Right ventricle myocardium superior (tissue), 1 donor: ENCODE results near the gene AFAP1. TPM values are rescaled to one million over a fixed set of nuclear protein-coding genes. Genes with fewer than 3 reads are reported as not detected.

Source experiments
- ATAC-seq: fragments of 200-7000 bp; cut with Tn5 transposase; one replicate; pipeline ENCODE4 v1.9.1; 2020; ENCODE audit warnings: mild to moderate bottlenecking; ENCODE audit not compliant: poor library complexity
- DNase-seq: peaks from one replicate; pipeline ENCODE4 v3.0.0-alpha.2; 2020
- intact Hi-C: fragments of 100-400 bp; cut with DNase I; formaldehyde crosslinking; loops from one replicate; pipeline ENCODE4 v1.11.2; 2022
- total RNA-seq: library from RNA; stranded (reverse); fragmentation: NEBNext Ultra II Directional; extraction: Animal tissue kit (Norgen Biotek cat#: 25700); gene quantifications from one replicate; pipeline ENCODE4 v1.2.1, GENCODE V29; 2021
- donor health status: DM: no; HTN: yes; CAD: no; lungs with severe emphysema.

Gene AFAP1
- total RNA-seq, 1 donor from 2014 or later: 6.2 TPM

GRCh38 chr4:7820031-7820818 lies 119.4 kb downstream of the AFAP1 start:
- intact Hi-C loops: no loop called here
- ATAC-seq: no peak
- no peak for DNase-seq

GRCh38 chr4:7819446-7819845 lies 120.2 kb downstream of the AFAP1 start:
- DNase-seq (no peak), ATAC-seq (no peak)
- intact Hi-C loops: no loop called here

- DNase-seq: no peak
- intact Hi-C loops: no loop called here
- peak; percentile 25 for ATAC-seq
Observed at GRCh38 chr4:7818399-7818911, 121.2 kb downstream of the AFAP1 start.

DNA sequence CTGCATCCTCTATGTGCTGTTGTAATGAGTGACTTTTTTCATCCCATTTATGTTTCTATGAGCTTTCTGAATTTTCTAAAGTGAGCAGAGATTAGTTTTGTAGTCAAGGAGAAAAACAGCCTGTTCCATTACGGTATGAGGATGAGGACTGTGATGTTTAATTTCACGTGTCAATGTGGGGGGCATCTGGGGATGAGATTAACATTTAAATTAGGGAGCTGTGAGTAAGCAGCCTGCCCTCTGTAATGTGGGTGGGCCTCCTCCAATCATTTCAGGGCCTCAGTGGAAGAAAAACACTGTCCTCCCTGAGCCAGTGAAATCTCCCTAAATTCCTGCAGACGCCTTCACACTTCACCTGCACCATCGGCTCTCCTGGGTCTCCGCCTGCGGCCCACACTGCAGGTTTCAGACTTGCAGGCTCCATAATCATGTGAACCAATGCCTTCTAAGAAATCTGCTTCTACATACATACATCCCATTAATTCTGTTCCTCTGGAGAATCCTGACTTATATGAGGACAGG lies 121.7 kb downstream of the AFAP1 start:
- no peak for ATAC-seq
- no peak for DNase-seq
- intact Hi-C loops: no loop called here

DNA sequence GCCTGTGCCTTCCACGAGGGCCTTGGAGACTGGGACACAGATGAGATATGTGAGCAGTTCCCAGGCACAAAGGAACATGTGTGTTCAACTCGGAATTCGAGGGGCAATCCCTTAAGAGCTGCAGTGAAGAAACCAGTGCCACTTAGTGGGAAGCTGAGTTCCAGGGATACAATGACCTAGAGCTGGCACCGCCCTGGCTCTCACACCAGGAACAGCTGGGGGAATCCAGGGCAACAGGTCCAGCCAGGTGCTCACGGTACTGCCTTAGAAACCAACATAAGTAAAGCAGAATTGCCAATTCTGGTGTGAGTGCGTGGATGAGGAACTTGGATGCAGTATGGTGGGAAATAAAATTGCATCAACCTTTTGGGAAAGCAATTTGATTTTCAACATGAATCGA lies 122.9 kb downstream of the AFAP1 start:
- intact Hi-C loops: no loop called here
- no peak for DNase-seq
- no peak for ATAC-seq

DNA sequence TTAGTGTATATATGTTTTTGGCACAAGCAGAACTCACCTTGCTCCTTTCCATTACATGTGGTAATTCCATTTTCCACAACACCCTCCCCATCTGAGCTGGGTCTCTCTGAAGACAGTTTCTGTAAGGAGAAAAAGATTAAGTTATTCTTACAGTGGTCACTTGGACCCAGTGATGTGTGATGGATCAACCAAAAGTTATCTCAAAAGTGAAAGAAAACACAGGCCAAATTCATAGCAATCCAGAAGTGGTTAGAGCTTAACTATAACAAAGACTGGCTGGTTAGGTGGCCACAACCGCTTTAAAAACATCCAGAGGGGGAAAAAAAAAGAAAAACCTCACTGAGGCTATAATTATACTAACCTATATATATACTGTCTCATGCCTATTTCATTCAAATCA lies 123.7 kb downstream of the AFAP1 start:
- ATAC-seq (no peak), DNase-seq (no peak)
- intact Hi-C loops: no loop called here

DNA sequence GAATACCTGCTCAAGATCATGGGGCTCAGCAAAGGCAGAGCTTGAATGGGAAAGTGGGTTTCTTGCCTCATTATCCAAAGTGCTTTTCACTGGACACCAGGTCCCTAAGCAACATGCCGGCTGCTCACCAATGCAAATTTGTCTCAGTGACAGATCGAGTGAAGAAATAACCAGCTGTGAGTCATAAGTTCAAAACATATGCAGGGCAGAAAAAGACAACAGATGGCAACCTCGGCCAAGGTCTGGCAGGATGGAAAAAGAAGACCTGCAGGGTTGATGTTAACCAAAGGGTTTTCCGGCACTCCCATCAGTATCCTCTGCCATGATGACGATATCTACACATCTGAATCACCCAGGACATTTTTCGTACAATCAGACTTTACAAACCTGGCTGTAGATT lies 124.1 kb downstream of the AFAP1 start:
- no peak for DNase-seq
- ATAC-seq: no peak
- intact Hi-C loops: no loop called here

DNA sequence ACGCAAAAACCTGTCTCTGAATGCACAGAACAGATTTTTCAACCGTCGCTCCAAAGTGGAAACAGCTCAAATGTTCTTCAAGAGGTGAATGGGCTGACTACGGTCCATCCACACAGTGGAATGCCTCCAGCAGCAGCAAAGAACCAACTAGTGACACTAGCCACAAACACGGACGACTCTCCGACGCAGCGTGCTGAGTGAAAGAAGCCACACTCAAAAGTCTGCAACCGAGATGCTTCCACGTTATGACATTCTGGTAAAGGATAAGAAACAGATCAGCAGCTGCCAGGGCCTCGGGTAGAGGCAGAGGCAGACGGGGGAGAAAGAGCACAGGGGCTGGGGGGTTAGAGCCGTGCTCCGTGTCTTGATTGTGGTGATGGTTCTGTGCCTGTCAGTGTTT lies 125.2 kb downstream of the AFAP1 start:
- ATAC-seq (no peak), DNase-seq (no peak)
- intact Hi-C loops: no loop called here

DNA sequence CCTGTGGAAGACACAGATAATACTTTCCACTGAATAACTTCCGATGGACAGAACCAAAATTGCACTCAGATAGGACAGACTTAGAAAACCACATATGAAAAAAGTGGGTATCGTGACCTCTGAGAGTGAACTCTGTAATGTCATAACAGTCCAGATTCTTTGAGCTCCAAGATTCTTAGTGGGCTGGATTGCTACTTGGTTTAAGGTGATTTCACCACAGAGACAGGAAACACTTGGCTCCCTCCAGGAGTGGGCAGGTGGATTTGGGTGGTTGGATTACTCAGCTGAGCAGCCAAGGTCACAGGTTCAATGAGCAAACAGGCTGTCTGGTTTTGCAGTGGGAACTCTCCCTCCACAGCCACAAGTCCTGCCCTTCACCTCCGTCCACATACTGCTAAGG lies 126.0 kb downstream of the AFAP1 start:
- ATAC-seq (no peak), DNase-seq (no peak)
- intact Hi-C loops: no loop called here

GRCh38 chr4:7812921-7813320 lies 126.7 kb downstream of the AFAP1 start:
- ATAC-seq (no peak), DNase-seq (no peak)
- intact Hi-C loops: no loop called here

- no peak for DNase-seq
- intact Hi-C loops: no loop called here
- peak; percentile 23 for ATAC-seq
Observed at GRCh38 chr4:7812231-7812857, 127.3 kb downstream of the AFAP1 start.

DNA sequence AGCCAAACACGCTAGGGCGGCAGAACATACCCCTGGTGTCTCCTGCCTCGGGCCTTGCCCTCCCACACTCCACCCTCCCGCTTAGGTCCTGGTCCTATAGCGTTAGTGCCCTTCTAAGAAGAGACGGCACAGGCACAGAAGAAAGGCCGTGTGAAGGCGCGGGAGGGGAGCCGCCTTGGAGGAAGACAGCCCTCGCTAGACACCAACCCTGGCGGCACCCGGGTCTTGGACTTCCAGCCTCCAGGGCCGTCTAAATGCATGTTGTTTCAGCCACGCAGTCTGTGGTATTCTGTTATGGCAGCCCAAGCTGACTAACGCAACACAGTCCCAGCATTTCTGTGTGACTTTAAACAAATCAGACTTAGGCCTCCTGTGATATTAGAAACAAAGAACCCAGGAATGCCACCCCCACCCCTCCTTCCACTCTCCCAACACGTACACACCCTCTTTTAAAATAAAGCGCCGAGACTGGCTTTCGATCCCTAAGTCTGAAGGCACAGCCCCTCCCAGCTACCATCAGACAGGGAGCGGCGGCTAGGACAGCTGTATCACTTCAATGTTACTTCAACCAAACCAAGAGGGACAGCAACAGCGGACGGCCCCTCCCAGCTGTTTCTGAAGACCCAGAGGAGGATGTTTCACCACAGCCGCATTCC lies 128.0 kb downstream of the AFAP1 start:
- intact Hi-C loops: no loop called here
- DNase-seq (peak; percentile 86), ATAC-seq (peak; percentile 83)

DNA sequence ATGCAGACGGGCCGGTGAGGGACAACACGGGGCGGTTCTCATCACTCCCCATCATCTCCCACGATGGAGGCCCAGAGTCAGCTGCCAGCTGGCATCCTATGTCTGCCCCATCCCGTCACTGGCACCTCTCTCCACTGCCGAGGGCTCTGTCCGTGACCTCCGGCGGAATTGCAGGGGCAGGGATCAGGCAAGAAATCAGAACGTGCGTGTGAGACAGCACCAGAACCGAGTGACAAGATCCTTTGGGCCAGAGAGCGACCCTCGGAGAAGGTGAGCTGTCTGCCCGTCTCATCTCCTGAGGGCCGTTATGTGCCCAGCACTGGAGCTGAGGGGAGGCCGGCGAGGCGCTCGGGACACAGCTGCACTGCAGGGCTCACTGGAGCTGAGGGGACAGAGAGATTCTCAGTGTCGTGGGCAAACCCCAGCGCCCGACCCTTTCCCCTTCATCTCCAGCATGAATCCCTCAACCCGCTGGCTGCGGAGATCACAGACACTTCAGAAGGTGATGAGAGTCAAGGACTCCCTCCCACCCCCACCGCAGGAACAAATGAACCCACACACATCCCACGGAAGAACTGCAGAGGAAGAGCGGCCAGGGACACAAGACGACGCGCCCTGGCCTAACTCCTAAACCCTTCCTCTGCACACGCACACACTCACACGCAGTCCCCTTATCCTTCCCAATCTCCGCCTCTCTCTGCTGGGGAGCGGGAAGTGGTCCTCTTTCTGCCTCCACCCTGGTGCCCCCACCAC lies 128.7 kb downstream of the AFAP1 start:
- DNase-seq (no peak), ATAC-seq (peak; percentile 3)
- intact Hi-C loops: no loop called here

DNA sequence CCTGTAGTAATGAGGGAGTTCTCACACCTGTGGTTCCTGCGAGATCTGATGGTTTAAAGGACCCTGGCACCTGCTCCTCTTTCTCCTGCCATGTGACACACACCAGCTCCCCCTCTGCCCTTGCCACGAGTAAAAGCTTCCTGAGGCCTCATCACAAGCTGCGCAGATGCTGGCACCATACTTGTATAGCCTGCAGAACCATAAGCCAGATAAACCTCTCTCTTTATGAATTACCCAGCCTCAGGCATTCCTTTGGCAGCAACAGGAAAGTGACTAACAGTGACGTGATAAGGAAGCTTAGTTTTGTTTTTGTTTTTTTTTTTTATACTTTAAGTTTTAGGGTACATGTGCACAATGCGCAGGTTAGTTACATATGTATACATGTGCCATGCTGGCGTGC lies 130.9 kb downstream of the AFAP1 start:
- intact Hi-C loops: no loop called here
- DNase-seq: no peak
- no peak for ATAC-seq

DNA sequence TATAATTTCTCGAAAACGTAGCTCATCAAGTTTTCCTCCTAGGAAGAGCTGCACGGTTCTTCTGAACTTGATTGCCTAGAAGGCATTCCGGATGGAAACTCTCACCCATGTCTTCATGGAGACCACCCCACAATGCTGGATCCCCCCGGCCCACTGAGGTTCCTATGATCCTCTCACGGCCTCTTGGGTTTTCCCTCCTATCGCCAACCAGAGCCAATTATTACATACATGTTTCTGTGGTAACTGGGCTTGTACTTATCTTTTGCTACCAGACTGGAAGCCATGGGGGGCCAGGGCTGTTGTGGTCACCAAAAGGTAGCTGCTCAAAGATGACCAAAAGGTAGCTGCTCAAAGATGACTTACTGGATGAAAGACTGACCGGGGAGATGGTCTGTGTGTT lies 131.5 kb downstream of the AFAP1 start:
- DNase-seq (no peak), ATAC-seq (no peak)
- intact Hi-C loops: no loop called here

GRCh38 chr4:7807351-7807921 lies 132.2 kb downstream of the AFAP1 start:
- intact Hi-C loops: no loop called here
- peak; percentile 57 for DNase-seq

GRCh38 chr4:7806338-7807090 lies 133.1 kb downstream of the AFAP1 start:
- ATAC-seq (peak; percentile 83), DNase-seq (peak; percentile 90)
- intact Hi-C loops: no loop called here

More at GRCh38 chr4:7807351-7807921, 132.2 kb downstream of the AFAP1 start:
- ATAC-seq: no peak
